Fibroblast of villous mesenchyme (primary cell): ENCODE results near the gene MTMR11. TPM values are rescaled to one million over a fixed set of nuclear protein-coding genes. Genes with fewer than 3 reads are reported as not detected.

Experiments
- DNase-seq: peaks from one replicate; pipeline ENCODE4 v3.0.0-alpha.2; 2010; ENCODE audit warnings: low read depth
- H3K4me3 ChIP-seq: 2 replicates; pipeline ENCODE4 v1.5.1; 2011; ENCODE audit warnings: low read depth, mild to moderate bottlenecking, low read length
- total RNA-seq: library from RNA; depleted of rRNA; stranded (reverse); fragments of >200 nt; gene quantifications from 2 replicates; pipeline ENCODE4 v1.2.3, GENCODE V29; 2012
- TF ChIP-seq, protein P1 (sequence below): IDR thresholded peaks from 2 replicates; pipeline ENCODE4 v1.5.1; 2012; ENCODE audit warnings: low read depth, mild to moderate bottlenecking, low read length; ENCODE audit not compliant: insufficient read depth

MTMR11 gene
- total RNA-seq, 1 donor = 7.8 TPM

DNA sequence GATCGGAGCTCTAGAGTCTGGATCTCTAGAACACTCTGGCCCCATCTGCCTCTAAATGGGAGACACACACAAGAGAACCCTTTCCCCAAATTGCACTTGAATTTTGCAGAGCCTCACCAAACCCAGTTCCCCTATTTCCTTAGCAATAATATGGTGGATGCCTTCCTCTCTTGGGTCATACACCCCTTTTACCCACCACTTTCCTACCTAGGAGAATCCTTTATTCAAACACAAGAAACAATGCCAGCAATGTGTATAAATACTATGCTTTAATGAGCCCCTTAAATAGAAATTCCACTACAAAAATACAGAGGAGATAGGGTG lies 8.3 kb downstream of the MTMR11 start:
- TF ChIP-seq, protein P1, sequence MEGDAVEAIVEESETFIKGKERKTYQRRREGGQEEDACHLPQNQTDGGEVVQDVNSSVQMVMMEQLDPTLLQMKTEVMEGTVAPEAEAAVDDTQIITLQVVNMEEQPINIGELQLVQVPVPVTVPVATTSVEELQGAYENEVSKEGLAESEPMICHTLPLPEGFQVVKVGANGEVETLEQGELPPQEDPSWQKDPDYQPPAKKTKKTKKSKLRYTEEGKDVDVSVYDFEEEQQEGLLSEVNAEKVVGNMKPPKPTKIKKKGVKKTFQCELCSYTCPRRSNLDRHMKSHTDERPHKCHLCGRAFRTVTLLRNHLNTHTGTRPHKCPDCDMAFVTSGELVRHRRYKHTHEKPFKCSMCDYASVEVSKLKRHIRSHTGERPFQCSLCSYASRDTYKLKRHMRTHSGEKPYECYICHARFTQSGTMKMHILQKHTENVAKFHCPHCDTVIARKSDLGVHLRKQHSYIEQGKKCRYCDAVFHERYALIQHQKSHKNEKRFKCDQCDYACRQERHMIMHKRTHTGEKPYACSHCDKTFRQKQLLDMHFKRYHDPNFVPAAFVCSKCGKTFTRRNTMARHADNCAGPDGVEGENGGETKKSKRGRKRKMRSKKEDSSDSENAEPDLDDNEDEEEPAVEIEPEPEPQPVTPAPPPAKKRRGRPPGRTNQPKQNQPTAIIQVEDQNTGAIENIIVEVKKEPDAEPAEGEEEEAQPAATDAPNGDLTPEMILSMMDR = no peak
- peak overlapping the region; percentile 99 for H3K4me3 ChIP-seq
- no peak for DNase-seq

DNA sequence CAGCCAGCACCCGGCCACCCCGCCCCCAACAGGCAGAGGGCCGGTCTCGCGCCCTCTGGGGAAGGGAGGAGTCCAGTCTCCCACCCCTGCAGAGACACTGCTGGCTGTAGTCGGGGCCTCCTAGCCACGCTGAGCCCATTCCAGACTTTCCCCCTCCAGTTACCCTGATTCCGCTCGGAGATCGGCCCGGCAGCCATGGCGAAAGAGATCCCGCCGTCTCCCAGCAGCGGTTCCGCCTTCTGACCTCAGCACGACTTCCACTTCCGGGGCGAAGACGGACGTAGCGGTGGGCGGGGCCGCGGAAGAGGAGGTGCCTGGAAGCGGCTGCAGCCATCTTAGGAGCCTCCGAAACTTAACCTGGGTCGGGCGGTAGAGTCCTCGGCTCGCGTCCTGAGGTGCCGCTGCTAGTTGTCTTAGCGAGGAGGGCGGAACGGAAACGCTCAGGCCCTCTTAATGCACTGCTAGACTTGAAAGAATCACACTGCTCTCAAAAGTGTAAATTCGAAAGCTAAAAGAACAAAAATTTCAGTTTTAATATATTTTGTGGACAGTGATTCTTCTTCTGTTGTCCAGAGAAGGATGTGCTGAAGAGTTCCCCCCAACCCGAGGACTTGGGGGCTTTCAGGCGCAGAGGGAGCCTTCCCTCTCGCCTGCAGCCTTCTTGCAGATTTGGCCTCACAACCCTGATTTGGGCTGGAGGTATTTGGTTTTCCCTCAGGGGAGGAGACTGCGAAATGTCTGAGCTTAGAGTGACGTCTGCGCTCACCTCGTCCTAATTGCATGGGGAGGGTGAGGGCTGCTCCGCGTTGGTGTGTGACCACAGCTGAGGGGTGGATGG lies 8.9 kb downstream of the MTMR11 start, which contains the start of gene SF3B4:
Gene SF3B4, minus strand, starts transcription at position 241 of the 838 bp plus-strand sequence. Its CDS starts 44 bp downstream, at position 197.
- peak; percentile 95 for DNase-seq
- TF ChIP-seq, protein P1 = no peak

DNA sequence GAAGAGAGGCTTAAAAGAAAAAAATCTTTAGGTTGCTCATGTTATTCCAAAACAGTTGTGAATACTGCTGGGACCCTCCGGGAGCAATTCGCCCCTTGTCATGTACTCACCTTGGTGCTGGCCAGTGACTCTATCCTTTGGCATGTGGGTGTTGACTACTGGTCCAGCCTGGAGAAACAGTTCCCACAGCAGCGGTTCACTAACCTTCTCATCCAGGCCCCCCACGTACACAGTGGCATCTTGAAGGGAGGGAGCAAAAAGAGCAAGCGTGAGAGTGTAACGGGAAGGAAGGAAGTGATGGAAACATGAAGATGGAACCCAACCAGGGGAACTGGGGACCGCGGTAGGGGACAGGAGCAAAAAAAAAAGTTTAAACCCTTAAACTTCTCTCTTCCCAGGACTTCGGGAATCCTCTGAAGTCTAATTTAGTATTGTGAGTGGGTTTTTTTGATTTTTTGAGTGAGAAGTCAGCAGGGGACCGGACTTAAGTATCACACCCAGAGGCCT lies 9.6 kb downstream of the MTMR11 start:
- TF ChIP-seq, protein P1 = no peak
- no peak for DNase-seq
- H3K4me3 ChIP-seq = peak overlapping the region; percentile 99

More for the DNA sequence above, 8.9 kb downstream of the MTMR11 start, which contains the start of gene SF3B4:
- H3K4me3 ChIP-seq = peak within 1 kb of the TSS; percentile 99

DNA sequence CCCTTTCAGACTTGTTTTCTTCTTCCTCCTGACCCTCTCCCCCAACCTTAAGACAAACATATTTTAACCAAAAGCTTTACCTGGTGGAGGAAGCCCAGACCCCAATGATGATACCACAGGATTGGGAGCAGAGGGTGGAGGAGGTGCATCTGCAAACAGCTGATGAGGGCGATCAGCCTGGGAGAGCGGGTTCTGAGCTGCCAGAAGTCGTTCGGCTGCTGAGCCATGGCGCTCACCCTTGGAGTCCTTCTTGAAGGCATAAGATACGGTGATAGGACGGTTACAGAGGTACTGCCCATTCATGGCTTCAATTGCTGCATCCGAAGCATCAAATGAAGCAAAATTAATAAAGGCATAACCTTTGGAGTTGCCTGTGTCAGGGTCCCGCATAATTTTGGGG lies 10.4 kb downstream of the MTMR11 start:
- peak overlapping the region; percentile 99 for H3K4me3 ChIP-seq
- TF ChIP-seq, protein P1 = no peak
- DNase-seq = no peak

DNA sequence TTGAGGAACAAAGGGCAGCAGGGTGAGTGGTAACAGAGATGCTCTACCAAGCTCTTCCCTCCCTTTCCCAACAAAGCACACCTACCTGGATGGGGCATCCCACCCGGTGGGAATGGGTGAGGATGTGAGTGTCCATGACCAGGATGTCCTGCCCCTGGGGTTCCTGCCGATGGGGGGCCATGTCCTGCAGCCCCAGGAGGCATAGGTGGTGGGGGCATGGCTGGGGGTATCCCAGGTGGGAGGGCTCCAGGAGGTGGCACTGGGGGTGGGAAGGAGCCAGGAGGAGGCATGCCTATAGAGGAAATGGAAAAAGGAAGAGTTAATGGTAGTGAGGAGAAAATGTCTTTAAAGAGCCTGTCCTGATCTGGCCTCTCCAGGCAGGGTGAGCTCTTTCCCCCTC lies 10.9 kb downstream of the MTMR11 start:
- no peak for DNase-seq
- no peak overlapping the region for H3K4me3 ChIP-seq
- TF ChIP-seq, protein P1 = no peak

DNA sequence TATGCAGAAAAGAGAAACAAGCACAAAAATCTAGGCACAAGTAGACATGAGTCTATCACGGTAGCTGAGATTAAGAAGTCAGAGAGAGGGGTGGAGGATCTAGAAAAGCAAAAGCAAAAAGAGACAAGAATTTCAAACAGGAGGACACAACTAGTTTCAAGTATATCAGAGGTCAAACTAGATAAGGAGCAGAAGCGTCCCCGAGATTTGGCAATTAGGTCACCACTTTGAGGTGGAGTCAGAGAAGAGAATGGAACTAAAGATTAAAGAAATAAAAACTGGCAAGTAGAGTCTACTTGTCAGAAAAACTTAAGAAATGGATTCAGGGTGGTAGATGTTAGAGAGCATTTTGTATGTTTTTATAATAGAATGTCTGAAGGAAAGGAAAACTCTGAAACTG lies 11.3 kb downstream of the MTMR11 start:
- TF ChIP-seq, protein P1 = no peak
- DNase-seq = no peak
- no peak overlapping the region for H3K4me3 ChIP-seq
